Fibroblast of lung (primary cell): ENCODE results near the gene PPM1G. TPM values are rescaled to one million over a fixed set of nuclear protein-coding genes. Genes with fewer than 3 reads are reported as not detected.

Experiments used
- DNase-seq, 2 donors: peaks; one replicate each; pipeline versions ENCODE4 v3.0.0 to v3.0.0-alpha.2; 2010; ENCODE audit warnings: low read depth in 2 of 2
- H2AFZ ChIP-seq: 2 replicates; pipeline ENCODE4 v1.5.1; 2012; ENCODE audit warnings: low read length, control low read depth, inconsistent platforms
- H3K27ac ChIP-seq: 2 replicates; pipeline ENCODE4 v1.5.1; 2011; ENCODE audit warnings: low read length, control low read depth; ENCODE audit not compliant: insufficient read depth
- H3K27me3 ChIP-seq: 2 replicates; pipeline ENCODE4 v1.5.1; 2011; ENCODE audit warnings: mild to moderate bottlenecking, low read length; ENCODE audit not compliant: control insufficient read depth, insufficient read depth
- H3K36me3 ChIP-seq: 2 replicates; pipeline ENCODE4 v1.5.1; 2011; ENCODE audit warnings: low read length; ENCODE audit not compliant: control insufficient read depth, insufficient read depth
- H3K4me1 ChIP-seq: 2 replicates; pipeline ENCODE4 v1.5.1; 2011; ENCODE audit warnings: low read length; ENCODE audit not compliant: control insufficient read depth, insufficient read depth; ENCODE audit errors: extremely low read depth
- H3K4me2 ChIP-seq: 2 replicates; pipeline ENCODE4 v1.5.1; 2011; ENCODE audit warnings: low read length, control low read depth; ENCODE audit not compliant: insufficient read depth; ENCODE audit errors: extremely low read depth
- H3K4me3 ChIP-seq, 4 experiments: fragments of 200-600 bp in 1 of 4; sonication (generic) in 1 of 4; replicated peaks in 1 of 4; 2 replicates each; pipeline ENCODE4 v1.5.1; 2011 to 2016; ENCODE audit warnings: low read length in 4 of 4, low read depth in 3 of 4, mild to moderate bottlenecking in 3 of 4, control low read depth in 2 of 4, inconsistent platforms in 1 of 4, mixed read lengths in 1 of 4; ENCODE audit not compliant: insufficient read depth in 1 of 4; ENCODE audit errors: control extremely low read depth in 1 of 4
- H3K79me2 ChIP-seq: 2 replicates; pipeline ENCODE4 v1.5.1; 2012; ENCODE audit warnings: mild to moderate bottlenecking, low read length, inconsistent platforms; ENCODE audit not compliant: control insufficient read depth, insufficient read depth
- H3K9ac ChIP-seq: 2 replicates; pipeline ENCODE4 v1.5.1; 2011; ENCODE audit warnings: mild to moderate bottlenecking, low read length, control low read depth; ENCODE audit not compliant: insufficient read depth
- H3K9me3 ChIP-seq: 2 replicates; pipeline ENCODE4 v1.5.1; 2012; ENCODE audit warnings: low read depth, low read length; ENCODE audit not compliant: control insufficient read depth, insufficient read depth
- H4K20me1 ChIP-seq: 2 replicates; pipeline ENCODE4 v1.5.1; 2011; ENCODE audit warnings: low read length; ENCODE audit not compliant: control insufficient read depth, insufficient read depth; ENCODE audit errors: extremely low read depth
- CTCF ChIP-seq, 2 donors: IDR thresholded peaks in 1 of 2; conservative IDR thresholded peaks in 1 of 2; 1 replicate in 1 of 2; 2 replicates in 1 of 2; pipeline ENCODE4 v1.5.1; 2011 to 2012; ENCODE audit warnings: low read length in 2 of 2, control low read depth in 1 of 2, inconsistent platforms in 1 of 2, low read depth in 1 of 2, mild to moderate bottlenecking in 1 of 2
- EZH2 ChIP-seq: IDR thresholded peaks from 2 replicates; pipeline ENCODE4 v1.5.1; 2012; ENCODE audit warnings: low read length, control low read depth, mild to moderate bottlenecking; ENCODE audit errors: missing control alignments
- polyA plus RNA-seq, 2 donors: library from polyadenylated mRNA; depleted of rRNA in 1 of 2; stranded (reverse) in 1 of 2; unstranded in 1 of 2; fragments of >200 nt; gene quantifications; 2 replicates each; pipeline ENCODE4 v1.2.1, GENCODE V29; 2011 to 2012; ENCODE audit warnings: missing spikeins in 1 of 2
- total RNA-seq: library from RNA; depleted of rRNA; stranded (reverse); fragments of >200 nt; gene quantifications from 2 replicates; pipeline ENCODE4 v1.2.1, GENCODE V29; 2014

PPM1G gene
- total and polyA plus RNA-seq, 2 donors (not counting 1 experiment from before 2014, with no cell fraction given): 54.7 to 67.0 TPM

- H3K4me2 ChIP-seq: no peak overlapping the region
- H3K27me3 ChIP-seq: no peaks in the 10 kb centered on the region
- H2AFZ ChIP-seq: no peak overlapping the region
- no peak overlapping the region for H3K27ac ChIP-seq
- no peaks in the 10 kb centered on the region for H3K4me1 ChIP-seq
- no peaks in the 10 kb centered on the region for H4K20me1 ChIP-seq
- H3K79me2 ChIP-seq: no peaks in the 10 kb centered on the region
- H3K36me3 ChIP-seq: peaks cover 20% of the 10 kb centered on the region
- no peak overlapping the region for H3K9ac ChIP-seq
- TF ChIP-seq CTCF (conservative IDR thresholded peaks at IDR 0.05 in 1 of 2, IDR thresholded peaks at IDR 0.05 in 1 of 2; ENCODE audit: low read depth in 1 of 2, low read length in 2 of 2): no peak
- no peak for TF ChIP-seq EZH2
- H3K4me3 ChIP-seq: no peak overlapping the region
- H3K9me3 ChIP-seq: no peaks in the 10 kb centered on the region
- no peak for DNase-seq
These were observed 35.8 kb upstream of the PPM1G start for GRCh38 chr2:27445155-27445554.

GRCh38 chr2:27442920-27443282 is 33.5 kb upstream of the PPM1G start:
- Histone ChIP-seq H3K4me3 (no peak overlapping the region), H3K4me1 (no peaks in the 10 kb centered on the region), H3K27me3 (no peaks in the 10 kb centered on the region), H3K36me3 (peaks cover 22% of the 10 kb centered on the region), H3K9me3 (no peaks in the 10 kb centered on the region), H3K79me2 (no peaks in the 10 kb centered on the region), H3K4me2 (no peak overlapping the region), H3K9ac (no peak overlapping the region), H3K27ac (no peak overlapping the region), H2AFZ (no peak overlapping the region), H4K20me1 (no peaks in the 10 kb centered on the region)
- TF ChIP-seq EZH2 (no peak), CTCF (conservative IDR thresholded peaks at IDR 0.05 in 1 of 2, IDR thresholded peaks at IDR 0.05 in 1 of 2; ENCODE audit: low read depth in 1 of 2, low read length in 2 of 2) (no peak)
- DNase-seq: no peak

- Histone ChIP-seq H4K20me1 (no peaks in the 10 kb centered on the region), H3K4me2 (no peak within 1 kb of the TSS), H3K4me3 (no peak within 1 kb of the TSS), H2AFZ (no peak within 1 kb of the TSS), H3K27me3 (no peaks in the 10 kb centered on the region), H3K79me2 (no peaks in the 10 kb centered on the region), H3K27ac (no peak within 1 kb of the TSS), H3K4me1 (no peaks in the 10 kb centered on the region), H3K9ac (no peak within 1 kb of the TSS), H3K9me3 (no peaks in the 10 kb centered on the region), H3K36me3 (peaks cover 22% of the 10 kb centered on the region)
- no peak for DNase-seq
- TF ChIP-seq EZH2: no peak
- no peak for TF ChIP-seq CTCF (conservative IDR thresholded peaks at IDR 0.05 in 1 of 2, IDR thresholded peaks at IDR 0.05 in 1 of 2; ENCODE audit: low read depth in 1 of 2, low read length in 2 of 2)
These were observed 32.8 kb upstream of the PPM1G start, which contains the start of gene KRTCAP3 for GRCh38 chr2:27441958-27442919. KRTCAP3 (plus strand) TSS chr2:27442381; CDS start chr2:27442413, 32 bp downstream.
